Glutamatergic neuron (in vitro differentiated cells): ENCODE measurements around the gene TLE1. TPM values are rescaled to one million over a fixed set of nuclear protein-coding genes. Genes with fewer than 3 reads are reported as not detected.
A peak's percentile ranks its signal among the peaks of the same experiment; 100 is the strongest.

Source experiments
- DNase-seq: peaks from one replicate; pipeline ENCODE4 v3.0.0; 2022
- H3K27ac Mint-ChIP-seq: one replicate; pipeline ENCODE4 v1.8.0; 2020; ENCODE audit warnings: mild to moderate bottlenecking, mixed read lengths, inconsistent platforms; ENCODE audit not compliant: unreplicated experiment
- H3K27me3 Mint-ChIP-seq: one replicate; pipeline ENCODE4 v1.8.0; 2020; ENCODE audit warnings: mild to moderate bottlenecking, moderate library complexity, mixed read lengths, inconsistent platforms; ENCODE audit not compliant: unreplicated experiment
- H3K36me3 Mint-ChIP-seq: one replicate; pipeline ENCODE4 v1.8.0; 2020; ENCODE audit warnings: mild to moderate bottlenecking, mixed read lengths, inconsistent platforms; ENCODE audit not compliant: unreplicated experiment
- H3K4me1 Mint-ChIP-seq: one replicate; pipeline ENCODE4 v1.8.0; 2020; ENCODE audit warnings: mild to moderate bottlenecking, low read depth, mixed read lengths, inconsistent platforms; ENCODE audit not compliant: unreplicated experiment
- H3K4me3 Mint-ChIP-seq: one replicate; pipeline ENCODE4 v1.8.0; 2020; ENCODE audit warnings: mild to moderate bottlenecking, mixed read lengths, inconsistent platforms; ENCODE audit not compliant: unreplicated experiment
- H3K9me3 Mint-ChIP-seq: one replicate; pipeline ENCODE4 v1.8.0; 2020; ENCODE audit warnings: mild to moderate bottlenecking, moderate library complexity, mixed read lengths, inconsistent platforms; ENCODE audit not compliant: unreplicated experiment
- total RNA-seq: library from RNA; stranded (reverse); fragmentation: NEBNext Ultra II Directional; extraction: Animal tissue kit (Norgen Biotek cat#: 25700); gene quantifications from one replicate; pipeline ENCODE4 v1.2.1, GENCODE V29; 2021; ENCODE audit not compliant: unreplicated experiment
- TF ChIP-seq, protein P1 (sequence below): fragments of 200-600 bp; sonication (generic); IDR thresholded peaks from one replicate; pipeline ENCODE4 v1.5.0; 2021; ENCODE audit not compliant: partially characterized antibody, unreplicated experiment

The TLE1 gene
- total RNA-seq, 1 donor from 2014 or later, result 345 TPM

- peaks cover 17% of the 10 kb centered on the region for H3K27me3 Mint-ChIP-seq
- no peak for DNase-seq
- TF ChIP-seq, protein P1, sequence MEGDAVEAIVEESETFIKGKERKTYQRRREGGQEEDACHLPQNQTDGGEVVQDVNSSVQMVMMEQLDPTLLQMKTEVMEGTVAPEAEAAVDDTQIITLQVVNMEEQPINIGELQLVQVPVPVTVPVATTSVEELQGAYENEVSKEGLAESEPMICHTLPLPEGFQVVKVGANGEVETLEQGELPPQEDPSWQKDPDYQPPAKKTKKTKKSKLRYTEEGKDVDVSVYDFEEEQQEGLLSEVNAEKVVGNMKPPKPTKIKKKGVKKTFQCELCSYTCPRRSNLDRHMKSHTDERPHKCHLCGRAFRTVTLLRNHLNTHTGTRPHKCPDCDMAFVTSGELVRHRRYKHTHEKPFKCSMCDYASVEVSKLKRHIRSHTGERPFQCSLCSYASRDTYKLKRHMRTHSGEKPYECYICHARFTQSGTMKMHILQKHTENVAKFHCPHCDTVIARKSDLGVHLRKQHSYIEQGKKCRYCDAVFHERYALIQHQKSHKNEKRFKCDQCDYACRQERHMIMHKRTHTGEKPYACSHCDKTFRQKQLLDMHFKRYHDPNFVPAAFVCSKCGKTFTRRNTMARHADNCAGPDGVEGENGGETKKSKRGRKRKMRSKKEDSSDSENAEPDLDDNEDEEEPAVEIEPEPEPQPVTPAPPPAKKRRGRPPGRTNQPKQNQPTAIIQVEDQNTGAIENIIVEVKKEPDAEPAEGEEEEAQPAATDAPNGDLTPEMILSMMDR, result no peak
- peaks cover 13% of the 10 kb centered on the region for H3K36me3 Mint-ChIP-seq
- H3K9me3 Mint-ChIP-seq, result peaks cover 30% of the 10 kb centered on the region
- H3K27ac Mint-ChIP-seq, result no peak overlapping the region
- peaks cover 52% of the 10 kb centered on the region for H3K4me1 Mint-ChIP-seq
- no peak overlapping the region for H3K4me3 Mint-ChIP-seq
Observed at GRCh38 chr9:81598811-81599210, 90.5 kb downstream of the TLE1 start.

DNA sequence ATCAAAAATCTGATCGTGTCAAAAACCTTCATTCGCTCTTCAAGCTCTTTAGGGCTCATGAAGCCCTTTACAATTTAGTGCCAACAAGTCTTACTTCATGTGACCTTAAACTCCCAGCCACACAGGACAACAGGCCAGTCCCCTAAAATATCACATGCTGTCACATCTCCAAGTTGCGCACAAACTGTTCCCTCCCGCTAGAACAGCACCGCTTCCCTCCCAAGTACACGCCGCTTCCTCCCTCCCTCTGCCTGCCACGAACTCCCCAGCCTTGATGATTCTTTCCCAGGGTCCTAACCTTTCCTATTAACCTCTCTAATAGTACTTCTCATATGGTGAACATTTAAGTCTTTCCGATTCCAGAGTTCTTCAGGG lies 91.2 kb downstream of the TLE1 start:
- H3K4me1 Mint-ChIP-seq, result peaks cover 56% of the 10 kb centered on the region
- TF ChIP-seq, protein P1, result no peak
- H3K36me3 Mint-ChIP-seq, result peaks cover 14% of the 10 kb centered on the region
- H3K9me3 Mint-ChIP-seq, result peaks cover 32% of the 10 kb centered on the region
- peak overlapping the region; percentile 99 for H3K27ac Mint-ChIP-seq
- H3K4me3 Mint-ChIP-seq, result peak overlapping the region; percentile 74
- no peak for DNase-seq
- peaks cover 20% of the 10 kb centered on the region for H3K27me3 Mint-ChIP-seq

DNA sequence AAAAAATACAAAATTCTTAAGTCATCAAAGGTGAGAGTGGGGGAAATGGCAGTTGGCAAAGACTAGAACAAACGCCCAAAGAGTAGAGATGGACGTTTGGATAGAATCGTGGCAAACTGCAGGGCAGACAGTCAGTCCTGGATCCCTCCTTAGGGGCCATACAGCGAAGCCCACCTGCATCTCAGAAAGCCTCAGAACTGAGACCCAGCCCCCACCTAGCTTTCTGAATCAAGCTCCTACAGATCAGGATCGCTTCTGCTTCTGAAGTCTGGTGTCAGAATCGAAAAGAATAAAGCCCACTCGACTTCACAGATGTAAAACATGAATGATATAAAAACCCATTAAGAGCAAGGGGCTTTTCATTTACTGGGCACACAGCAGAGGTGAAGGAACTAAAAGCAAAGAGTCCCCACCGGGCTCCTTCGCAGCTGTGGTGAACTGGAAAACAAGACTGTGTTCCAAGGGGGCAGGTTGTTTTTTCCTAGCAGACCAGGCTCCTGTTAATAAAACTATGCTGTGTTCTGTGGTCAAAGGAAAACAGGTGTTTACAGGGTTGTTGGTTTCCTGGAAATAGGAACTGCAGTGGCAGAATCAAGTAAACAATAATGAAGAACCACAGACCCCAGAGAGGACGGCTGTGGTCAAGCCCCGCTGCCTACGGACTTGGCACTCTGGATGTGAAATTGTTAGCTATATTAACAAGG lies 91.8 kb downstream of the TLE1 start:
- peaks cover 17% of the 10 kb centered on the region for H3K36me3 Mint-ChIP-seq

GRCh38 chr9:81596679-81597418 lies 92.5 kb downstream of the TLE1 start:
- H3K27me3 Mint-ChIP-seq, result peaks cover 22% of the 10 kb centered on the region
- DNase-seq, result no peak
- peaks cover 35% of the 10 kb centered on the region for H3K9me3 Mint-ChIP-seq
- peak overlapping the region; percentile 80 for H3K4me3 Mint-ChIP-seq
- TF ChIP-seq, protein P1, result no peak
- H3K36me3 Mint-ChIP-seq, result peaks cover 15% of the 10 kb centered on the region
- H3K27ac Mint-ChIP-seq, result peak overlapping the region; percentile 99
- H3K4me1 Mint-ChIP-seq, result peaks cover 64% of the 10 kb centered on the region

More for the DNA sequence above, 91.8 kb downstream of the TLE1 start:
- DNase-seq, result no peak
- Mint-ChIP-seq H3K4me3 (peak overlapping the region; percentile 74), H3K27ac (peak overlapping the region; percentile 99), H3K27me3 (peaks cover 22% of the 10 kb centered on the region), H3K9me3 (peaks cover 35% of the 10 kb centered on the region), H3K4me1 (peaks cover 62% of the 10 kb centered on the region)
- TF ChIP-seq, protein P1, result no peak
